Osteoblast (primary cell): ENCODE results near the gene ATOH8. TPM values are rescaled to one million over a fixed set of nuclear protein-coding genes. Genes with fewer than 3 reads are reported as not detected.

Experiments
- DNase-seq: peaks from one replicate; pipeline ENCODE4 v3.0.0; 2011; ENCODE audit warnings: low spot score, mixed read lengths; ENCODE audit not compliant: insufficient read length; ENCODE audit errors: missing footprints
- H2AFZ ChIP-seq: 2 replicates; pipeline ENCODE4 v1.6.0; 2011; ENCODE audit warnings: mild to moderate bottlenecking, low read length
- H3K27ac ChIP-seq: 2 replicates; pipeline ENCODE4 v1.5.1; 2011; ENCODE audit warnings: mild to moderate bottlenecking, low read depth, low read length, moderate library complexity
- H3K27me3 ChIP-seq: 2 replicates; pipeline ENCODE4 v1.6.0; 2012; ENCODE audit warnings: mild to moderate bottlenecking, control low read depth, inconsistent platforms, low read length, moderate library complexity; ENCODE audit not compliant: insufficient read depth
- H3K36me3 ChIP-seq: 2 replicates; pipeline ENCODE4 v1.5.1; 2011; ENCODE audit warnings: mild to moderate bottlenecking, low read length, control low read depth, moderate library complexity; ENCODE audit not compliant: insufficient read depth
- H3K4me1 ChIP-seq: 2 replicates; pipeline ENCODE4 v1.5.1; 2011; ENCODE audit warnings: mild to moderate bottlenecking, low read length, control low read depth, moderate library complexity; ENCODE audit not compliant: insufficient read depth
- H3K4me2 ChIP-seq: 2 replicates; pipeline ENCODE4 v1.6.0; 2011; ENCODE audit warnings: mild to moderate bottlenecking, low read length; ENCODE audit not compliant: insufficient read depth
- H3K4me3 ChIP-seq: fragments of 200-600 bp; sonication (generic); 3 replicates; pipeline ENCODE4 v1.5.1; 2012; ENCODE audit warnings: mild to moderate bottlenecking, low read length, inconsistent platforms; ENCODE audit not compliant: insufficient read depth
- H3K79me2 ChIP-seq: 2 replicates; pipeline ENCODE4 v1.6.0; 2012; ENCODE audit warnings: mild to moderate bottlenecking, low read length, control low read depth, inconsistent platforms; ENCODE audit not compliant: insufficient read depth
- H3K9me3 ChIP-seq: 2 replicates; pipeline ENCODE4 v1.5.1; 2011; ENCODE audit warnings: low read depth, low read length, control low read depth
- H4K20me1 ChIP-seq: 2 replicates; pipeline ENCODE4 v1.6.0; 2012; ENCODE audit warnings: mild to moderate bottlenecking, low read length, control low read depth; ENCODE audit not compliant: insufficient read depth
- CTCF ChIP-seq: IDR thresholded peaks from 2 replicates; pipeline ENCODE4 v1.5.1; 2011; ENCODE audit warnings: mild to moderate bottlenecking, low read depth, low read length, moderate library complexity; ENCODE audit errors: extremely low read depth
- total RNA-seq: library from RNA; depleted of rRNA; stranded (reverse); fragments of >200 nt; gene quantifications from 2 replicates; pipeline ENCODE4 v1.2.3, GENCODE V29; 2012

Gene ATOH8
- total RNA-seq, 1 donor = 35.1 TPM

GRCh38 chr2:85811180-85812093 is 57.6 kb downstream of the ATOH8 start:
- Histone ChIP-seq H4K20me1 (no peaks in the 10 kb centered on the region), H3K9me3 (no peaks in the 10 kb centered on the region), H3K27ac (peak overlapping the region; percentile 29), H3K27me3 (no peaks in the 10 kb centered on the region), H3K79me2 (no peaks in the 10 kb centered on the region), H3K4me2 (peak overlapping the region; percentile 59), H3K4me3 (peak overlapping the region; percentile 14), H3K36me3 (no peaks in the 10 kb centered on the region), H3K4me1 (peaks cover 12% of the 10 kb centered on the region), H2AFZ (peak overlapping the region; percentile 79)
- TF ChIP-seq CTCF = no peak
- DNase-seq = peak; percentile 93

GRCh38 chr2:85812094-85812735 is 58.4 kb downstream of the ATOH8 start:
- Histone ChIP-seq H3K9me3 (no peaks in the 10 kb centered on the region), H3K4me1 (peaks cover 12% of the 10 kb centered on the region), H3K27me3 (no peaks in the 10 kb centered on the region), H3K27ac (no peak overlapping the region), H3K4me2 (no peak overlapping the region), H4K20me1 (no peaks in the 10 kb centered on the region), H3K4me3 (no peak overlapping the region), H2AFZ (no peak overlapping the region), H3K79me2 (no peaks in the 10 kb centered on the region), H3K36me3 (no peaks in the 10 kb centered on the region)
- TF ChIP-seq CTCF = no peak
- peak; percentile 69 for DNase-seq

- H3K79me2 ChIP-seq = no peaks in the 10 kb centered on the region
- no peak overlapping the region for H3K27ac ChIP-seq
- no peak overlapping the region for H3K4me2 ChIP-seq
- peaks cover 12% of the 10 kb centered on the region for H3K4me1 ChIP-seq
- H2AFZ ChIP-seq = no peak overlapping the region
- H3K27me3 ChIP-seq = no peaks in the 10 kb centered on the region
- TF ChIP-seq CTCF = no peak
- H3K36me3 ChIP-seq = no peaks in the 10 kb centered on the region
- H3K4me3 ChIP-seq = no peak overlapping the region
- DNase-seq = no peak
- H3K9me3 ChIP-seq = no peaks in the 10 kb centered on the region
- no peaks in the 10 kb centered on the region for H4K20me1 ChIP-seq
These were observed 59.6 kb downstream of the ATOH8 start for GRCh38 chr2:85813211-85813981.
